ENCODE data around the gene TRAF3IP1.

Gene TRAF3IP1

DNA sequence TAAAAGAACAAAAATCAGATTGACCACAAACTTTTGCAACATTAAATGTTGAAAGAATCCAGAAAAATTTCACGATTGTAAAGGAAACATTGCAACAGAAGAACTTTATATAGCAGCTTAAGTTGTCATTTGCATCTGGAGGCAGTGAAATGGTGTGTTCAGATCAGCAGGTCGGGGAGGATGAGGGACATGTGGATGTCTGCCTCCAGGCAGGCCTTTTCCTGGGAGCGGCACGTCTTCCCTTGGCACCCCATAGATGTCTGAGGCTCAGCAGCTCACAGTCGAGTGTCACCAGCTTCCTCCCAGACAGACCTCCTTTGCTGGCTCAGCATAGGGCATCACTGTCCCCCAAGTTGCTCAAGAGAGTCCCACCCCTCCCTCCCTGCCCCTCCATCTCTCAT lies 62.1 kb downstream of the TRAF3IP1 start:
- peak overlapping the region; percentile 82 for H3K27ac ChIP-seq

DNA sequence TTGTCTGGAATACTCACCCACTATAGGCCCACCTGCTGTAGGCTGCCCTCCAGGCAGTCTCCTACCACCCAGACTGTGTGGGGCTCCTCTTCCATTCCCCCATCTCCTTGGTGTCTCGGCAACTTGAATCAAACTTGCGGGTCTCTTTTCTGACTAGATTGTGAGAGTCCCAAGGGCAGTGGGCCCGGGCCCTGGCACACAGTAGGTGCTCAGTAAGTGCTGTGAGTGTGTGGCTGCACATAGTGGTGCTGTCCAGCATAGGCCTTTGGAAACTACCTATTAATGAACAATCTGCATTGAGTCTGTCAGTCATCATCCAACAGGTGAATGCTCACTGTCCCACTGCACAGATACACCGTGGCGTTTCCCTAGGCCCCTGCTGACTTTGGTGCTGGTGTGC lies 62.8 kb downstream of the TRAF3IP1 start:
- peak overlapping the region; percentile 82 for H3K27ac ChIP-seq
- H3K27me3 ChIP-seq: no peaks in the 10 kb centered on the region
- H3K9me3 ChIP-seq: no peaks in the 10 kb centered on the region
- TF ChIP-seq, protein P1, sequence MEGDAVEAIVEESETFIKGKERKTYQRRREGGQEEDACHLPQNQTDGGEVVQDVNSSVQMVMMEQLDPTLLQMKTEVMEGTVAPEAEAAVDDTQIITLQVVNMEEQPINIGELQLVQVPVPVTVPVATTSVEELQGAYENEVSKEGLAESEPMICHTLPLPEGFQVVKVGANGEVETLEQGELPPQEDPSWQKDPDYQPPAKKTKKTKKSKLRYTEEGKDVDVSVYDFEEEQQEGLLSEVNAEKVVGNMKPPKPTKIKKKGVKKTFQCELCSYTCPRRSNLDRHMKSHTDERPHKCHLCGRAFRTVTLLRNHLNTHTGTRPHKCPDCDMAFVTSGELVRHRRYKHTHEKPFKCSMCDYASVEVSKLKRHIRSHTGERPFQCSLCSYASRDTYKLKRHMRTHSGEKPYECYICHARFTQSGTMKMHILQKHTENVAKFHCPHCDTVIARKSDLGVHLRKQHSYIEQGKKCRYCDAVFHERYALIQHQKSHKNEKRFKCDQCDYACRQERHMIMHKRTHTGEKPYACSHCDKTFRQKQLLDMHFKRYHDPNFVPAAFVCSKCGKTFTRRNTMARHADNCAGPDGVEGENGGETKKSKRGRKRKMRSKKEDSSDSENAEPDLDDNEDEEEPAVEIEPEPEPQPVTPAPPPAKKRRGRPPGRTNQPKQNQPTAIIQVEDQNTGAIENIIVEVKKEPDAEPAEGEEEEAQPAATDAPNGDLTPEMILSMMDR (IDR thresholded peaks at IDR 0.05): no peak
- peak overlapping the region; percentile 38 to 45 for H3K4me3 ChIP-seq (ENCODE audit: low read depth in 1 of 2, low read length in 1 of 2)
- no peaks in the 10 kb centered on the region for H3K36me3 ChIP-seq
- H3K4me1 ChIP-seq (ENCODE audit: control insufficient read depth in 1 of 2, insufficient read depth in 1 of 2, low read depth in 1 of 2, low read length in 1 of 2): peaks cover 97 to 99% of the 10 kb centered on the region in 2 experiments

More for the DNA sequence above, 62.1 kb downstream of the TRAF3IP1 start:
- H3K27me3 ChIP-seq: no peaks in the 10 kb centered on the region
- TF ChIP-seq, protein P1 (IDR thresholded peaks at IDR 0.05): no peak
- no peaks in the 10 kb centered on the region for H3K9me3 ChIP-seq
- H3K4me1 ChIP-seq (ENCODE audit: control insufficient read depth in 1 of 2, insufficient read depth in 1 of 2, low read depth in 1 of 2, low read length in 1 of 2): peaks cover 95 to 96% of the 10 kb centered on the region in 2 experiments
- H3K36me3 ChIP-seq: no peaks in the 10 kb centered on the region
- peak overlapping the region; percentile 38 to 45 for H3K4me3 ChIP-seq (ENCODE audit: low read depth in 1 of 2, low read length in 1 of 2)

DNA sequence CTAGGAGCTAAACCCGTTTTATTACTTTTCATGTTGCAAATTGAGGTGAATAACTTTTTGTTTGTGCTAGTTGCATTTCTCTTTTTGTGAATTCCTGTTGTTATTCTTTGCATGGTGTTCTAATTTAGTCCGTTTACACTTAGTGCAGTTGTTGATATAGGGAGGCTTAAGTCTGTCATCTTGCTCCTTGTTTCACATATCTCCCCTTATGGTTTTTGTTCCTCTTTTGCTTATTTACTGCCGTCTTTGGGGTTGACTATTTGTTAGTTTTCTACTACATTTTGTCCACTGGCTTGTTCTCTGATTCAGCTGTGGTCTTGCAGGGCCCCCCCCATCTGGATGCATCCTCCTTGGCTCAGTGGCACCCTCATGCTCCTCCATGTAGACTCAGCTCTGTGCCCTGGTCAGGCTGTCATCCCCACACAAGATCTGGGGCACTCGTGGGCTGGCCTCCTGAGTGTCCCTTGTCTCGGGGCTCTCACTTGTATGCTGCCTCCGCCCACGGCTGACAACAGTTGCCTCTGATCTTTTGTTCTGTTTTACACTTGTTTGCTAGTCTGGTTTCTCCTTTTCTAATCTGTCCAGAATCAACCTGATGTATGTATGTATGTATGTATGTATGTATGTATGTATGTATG lies 63.5 kb downstream of the TRAF3IP1 start:
- Histone ChIP-seq H3K27ac (peak overlapping the region; percentile 82), H3K4me1 (ENCODE audit: control insufficient read depth in 1 of 2, insufficient read depth in 1 of 2, low read depth in 1 of 2, low read length in 1 of 2) (peaks cover 92 to 95% of the 10 kb centered on the region in 2 experiments), H3K4me3 (ENCODE audit: low read depth in 1 of 2, low read length in 1 of 2) (no peak overlapping the region), H3K36me3 (no peaks in the 10 kb centered on the region), H3K27me3 (no peaks in the 10 kb centered on the region), H3K9me3 (no peaks in the 10 kb centered on the region)
- TF ChIP-seq, protein P1 (IDR thresholded peaks at IDR 0.05): no peak

DNA sequence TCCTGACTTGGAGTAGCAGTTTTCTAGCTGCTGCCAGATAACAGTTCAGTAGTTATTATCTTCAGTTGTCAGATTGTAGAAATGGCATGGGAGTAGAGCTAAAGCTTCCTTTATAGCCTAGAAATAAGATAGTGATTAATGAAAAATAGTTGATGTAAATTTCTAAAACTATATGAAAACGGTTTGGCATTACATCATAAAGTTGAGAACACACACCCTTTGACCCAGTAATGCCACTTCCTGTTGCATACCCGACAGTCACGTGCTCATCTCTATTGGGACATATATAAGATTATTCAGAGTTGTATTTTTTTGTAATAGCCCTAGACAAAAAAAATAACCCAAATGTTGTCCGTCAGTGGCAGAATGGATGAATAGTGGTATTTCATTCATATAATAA lies 67.0 kb downstream of the TRAF3IP1 start:
- Histone ChIP-seq H3K27me3 (no peaks in the 10 kb centered on the region), H3K36me3 (no peaks in the 10 kb centered on the region), H3K4me1 (ENCODE audit: control insufficient read depth in 1 of 2, insufficient read depth in 1 of 2, low read depth in 1 of 2, low read length in 1 of 2) (peaks cover 66 to 70% of the 10 kb centered on the region in 2 experiments), H3K4me3 (ENCODE audit: low read depth in 1 of 2, low read length in 1 of 2) (no peak overlapping the region), H3K9me3 (no peaks in the 10 kb centered on the region), H3K27ac (peak overlapping the region; percentile 66)
- TF ChIP-seq, protein P1 (IDR thresholded peaks at IDR 0.05): no peak

DNA sequence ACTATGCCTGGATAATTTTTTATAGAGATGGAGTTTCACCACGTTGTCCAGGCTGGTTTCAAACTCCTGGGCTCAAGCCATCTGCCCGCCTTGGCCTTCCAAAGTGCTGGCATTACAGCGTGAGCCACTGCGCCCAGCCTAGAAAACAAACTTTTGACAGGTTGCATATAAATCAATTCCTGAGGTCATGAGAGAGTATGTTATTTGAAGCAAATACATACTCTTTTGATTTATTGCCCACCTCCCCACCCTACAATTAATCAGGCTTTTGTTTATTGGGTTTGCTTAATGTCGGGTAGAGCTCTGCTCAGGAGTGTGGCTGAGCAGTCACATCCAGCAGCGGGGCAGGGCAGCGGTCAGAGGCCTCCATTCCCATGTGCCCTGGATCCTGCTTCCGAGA lies 68.5 kb downstream of the TRAF3IP1 start:
- Histone ChIP-seq H3K4me3 (ENCODE audit: low read depth in 1 of 2, low read length in 1 of 2) (no peak overlapping the region), H3K4me1 (ENCODE audit: control insufficient read depth in 1 of 2, insufficient read depth in 1 of 2, low read depth in 1 of 2, low read length in 1 of 2) (peaks cover 52 to 55% of the 10 kb centered on the region in 2 experiments), H3K36me3 (no peaks in the 10 kb centered on the region), H3K9me3 (no peaks in the 10 kb centered on the region), H3K27ac (no peak overlapping the region), H3K27me3 (no peaks in the 10 kb centered on the region)
- TF ChIP-seq, protein P1 (IDR thresholded peaks at IDR 0.05): no peak

Data from neutrophil (primary cell).